Germinal center (tissue), 1 donor: Measurements from ENCODE around the gene TLCD3A.
"Not testable (repeated sequence)": the region's sequence is repeated elsewhere in the genome, so short reads cannot be mapped to it uniquely, and the experiment has no call there.

Experiments used
- DNase-seq: peaks from one replicate; pipeline ENCODE4 v3.0.0; 2012; ENCODE audit warnings: mixed read lengths, low spot score

Gene TLCD3A

DNA sequence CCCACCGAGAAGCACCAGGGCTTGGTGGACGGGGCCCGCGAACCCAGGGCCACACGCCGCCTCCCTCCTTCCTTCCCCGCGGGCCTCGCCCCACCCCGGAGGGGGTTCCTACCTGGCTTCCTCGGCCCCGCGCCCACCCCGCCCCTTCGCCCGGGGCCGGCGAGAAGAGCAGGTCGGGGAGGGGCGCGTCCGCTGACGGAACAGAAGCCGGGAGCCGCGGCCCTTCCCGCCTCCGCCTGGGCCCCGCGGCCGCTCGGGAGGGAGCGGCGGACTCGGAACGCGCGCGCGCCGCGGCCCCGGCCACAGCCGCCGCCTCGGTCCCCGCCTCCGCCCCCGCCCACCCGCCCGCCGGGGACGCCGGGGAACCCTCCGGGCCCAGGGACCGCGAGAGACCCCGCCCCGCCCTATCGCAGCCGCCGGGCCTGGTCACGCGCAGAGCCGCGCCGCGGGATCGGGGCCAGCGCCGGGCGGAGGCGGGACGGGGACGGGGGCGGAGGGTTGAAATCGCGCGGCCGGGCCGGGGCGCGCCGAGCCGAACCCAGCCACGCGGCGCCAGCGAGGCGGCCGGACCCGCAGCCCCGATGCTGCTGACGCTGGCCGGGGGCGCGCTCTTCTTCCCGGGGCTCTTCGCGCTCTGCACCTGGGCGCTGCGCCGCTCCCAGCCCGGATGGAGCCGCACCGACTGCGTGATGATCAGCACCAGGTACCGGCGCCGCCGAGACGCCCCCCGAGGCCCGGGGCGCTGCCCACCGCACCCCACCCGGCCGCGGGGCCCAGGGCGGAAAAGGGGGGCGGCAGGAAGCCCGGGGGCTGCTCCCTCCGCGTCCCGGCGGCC is at the start of gene TLCD3A:
TSS of gene TLCD3A (plus strand) at position 530 of the 835 bp plus-strand sequence. CDS start at position 582, 52 bp downstream.
- peak; percentile 61 for DNase-seq

DNA sequence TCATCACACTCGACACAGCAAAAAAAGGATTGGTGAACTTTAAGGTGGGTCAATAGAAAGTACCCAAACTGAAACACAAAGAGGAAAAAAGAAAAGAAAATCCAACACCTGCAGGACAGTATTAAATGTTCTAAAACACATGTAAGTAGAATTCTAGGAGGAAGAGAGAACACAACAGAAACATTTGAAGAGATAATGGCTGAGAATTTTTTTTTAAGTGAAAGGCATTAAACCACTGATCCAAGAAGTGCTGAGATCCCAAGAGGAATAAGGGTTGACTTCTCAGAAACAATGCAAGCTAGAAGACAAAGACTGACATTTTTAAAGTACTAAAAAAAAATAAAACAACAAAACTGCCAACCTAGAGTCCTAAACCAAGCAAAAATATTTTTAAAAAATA is 49.4 kb upstream of the TLCD3A start:
- no peak for DNase-seq

DNA sequence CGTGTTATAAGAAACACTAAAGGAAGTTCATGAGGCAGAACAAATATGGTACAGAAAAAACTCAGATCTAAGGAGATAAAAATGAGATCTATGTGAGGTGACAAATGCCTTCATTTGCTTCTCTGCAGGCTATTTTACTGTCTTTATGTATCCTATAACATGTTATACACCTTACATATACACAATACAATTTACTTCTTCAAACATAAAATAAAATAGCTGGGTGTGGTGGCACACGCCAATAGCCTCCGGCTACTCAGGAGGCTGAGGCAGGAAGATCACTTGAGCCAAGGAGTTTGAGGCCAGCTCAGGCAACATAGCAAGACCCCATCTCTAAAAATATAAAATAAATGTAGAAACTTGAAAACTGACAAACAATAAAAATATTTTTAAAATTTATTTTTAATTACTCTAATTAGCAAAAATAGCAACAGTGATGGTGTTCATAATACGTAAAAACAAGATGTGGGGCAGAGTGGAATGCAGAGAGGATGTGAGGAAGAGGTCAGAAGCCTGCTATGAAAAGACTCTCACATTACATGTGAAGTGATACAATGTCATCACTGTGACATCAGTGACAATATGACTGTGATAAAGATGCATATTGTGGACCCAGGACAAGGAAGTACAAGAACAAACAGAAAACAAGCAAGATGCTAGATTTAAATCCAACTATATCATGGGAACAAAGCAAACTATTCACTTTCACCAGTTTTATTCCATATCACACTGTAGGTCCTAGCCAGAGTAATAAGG is 48.7 kb upstream of the TLCD3A start:
- no peak for DNase-seq

GRCh38 chr17:685006-685405 is 47.4 kb upstream of the TLCD3A start:
- DNase-seq = no peak

DNA sequence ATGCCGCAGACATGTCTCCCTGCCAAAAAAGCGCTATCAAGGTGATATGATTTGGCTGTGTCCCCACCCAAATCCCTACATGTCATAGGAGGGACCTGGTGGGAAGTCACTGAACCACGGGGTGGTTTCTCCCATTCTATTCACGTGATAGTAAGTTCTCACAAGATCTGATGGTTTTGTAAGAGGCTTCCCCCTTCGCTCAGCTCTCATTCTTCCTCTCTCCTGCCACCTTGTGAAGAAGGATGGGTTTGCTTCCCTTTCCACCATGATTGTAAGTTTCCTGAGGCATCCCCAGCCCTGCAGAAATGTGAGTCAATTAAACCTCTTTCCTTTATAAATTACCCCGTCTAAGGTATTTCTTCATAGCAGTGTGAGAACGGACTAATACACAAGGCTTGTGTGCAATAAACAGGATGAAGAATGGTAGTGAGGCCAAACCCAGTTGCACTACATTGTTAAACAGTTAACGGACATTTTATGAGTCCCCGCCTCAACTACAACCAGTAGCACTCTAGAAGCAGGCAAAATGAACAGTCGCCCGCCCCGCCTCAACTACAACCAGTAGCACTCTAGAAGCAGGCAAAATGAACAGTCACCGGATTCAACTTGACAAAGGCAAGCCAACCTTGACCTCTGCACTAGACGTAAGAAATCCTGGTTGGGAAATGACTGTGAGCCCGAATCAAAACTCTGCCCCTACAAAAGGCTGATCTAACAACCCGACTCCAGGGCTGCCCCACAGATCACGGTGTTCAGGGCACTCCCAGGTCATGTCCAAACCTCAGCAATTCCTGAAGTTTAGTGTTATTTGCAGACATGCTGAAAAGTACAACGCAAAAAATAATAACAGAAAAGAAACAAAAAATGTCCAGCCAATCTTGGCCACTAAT is 44.1 kb upstream of the TLCD3A start:
- no peak for DNase-seq

GRCh38 chr17:689556-690275 is 42.7 kb upstream of the TLCD3A start:
- no peak for DNase-seq

DNA sequence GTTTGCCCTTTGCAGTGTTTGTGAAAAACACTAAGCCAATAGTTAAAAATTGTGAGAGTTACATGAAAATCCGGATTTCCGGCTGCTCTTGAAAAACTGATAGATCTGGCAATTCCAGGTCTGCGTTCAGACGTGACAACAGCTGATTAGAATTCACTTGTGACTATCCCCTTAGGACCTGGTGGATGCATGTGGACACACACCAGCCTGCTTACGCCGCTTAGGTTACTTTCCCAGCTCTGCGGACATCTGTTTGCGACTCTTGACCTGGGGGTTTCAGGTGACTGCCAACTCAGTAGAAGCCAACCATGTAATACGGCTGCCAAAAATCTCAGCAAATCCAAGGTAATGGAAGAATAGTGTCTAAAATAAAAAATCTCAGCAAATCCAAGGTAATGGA is 42.0 kb upstream of the TLCD3A start:
- no peak for DNase-seq

DNA sequence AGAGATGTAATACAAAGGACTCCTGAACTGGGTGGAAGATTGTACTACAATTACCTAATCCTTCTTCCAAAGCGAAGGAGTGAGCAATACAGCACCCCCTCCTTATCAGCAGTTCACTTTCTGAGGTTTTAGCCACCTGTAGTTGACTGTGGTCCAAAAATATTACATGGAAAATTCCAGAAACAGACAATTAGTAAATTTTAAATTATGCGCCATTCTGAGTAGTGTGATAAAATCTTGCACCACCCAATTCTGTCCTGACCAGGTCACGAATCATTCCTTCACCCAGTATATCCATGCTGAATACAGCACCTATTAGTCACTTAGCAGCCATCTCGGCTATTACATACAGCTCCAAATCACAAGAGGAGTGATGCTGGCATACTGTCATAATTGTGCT is 41.0 kb upstream of the TLCD3A start:
- DNase-seq = no peak

DNA sequence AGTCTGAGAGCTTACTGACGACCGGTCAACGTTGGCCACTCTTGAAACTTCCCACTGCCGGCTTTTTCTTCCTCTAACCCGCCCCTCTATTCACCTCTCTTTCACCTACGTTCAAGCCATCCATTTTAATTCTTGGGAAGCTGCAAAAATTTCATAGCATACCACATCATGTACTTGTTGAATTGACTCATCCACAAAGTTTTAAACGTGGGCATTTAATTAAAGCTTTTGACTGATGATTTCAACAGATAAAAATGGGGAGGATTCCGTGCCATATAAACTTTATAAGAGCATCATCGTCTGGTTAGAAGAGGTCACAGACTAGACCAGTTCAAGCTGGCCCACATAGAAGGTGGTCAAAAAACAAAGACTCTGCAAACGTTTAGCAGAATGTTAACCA is 40.3 kb upstream of the TLCD3A start:
- DNase-seq = no peak

DNA sequence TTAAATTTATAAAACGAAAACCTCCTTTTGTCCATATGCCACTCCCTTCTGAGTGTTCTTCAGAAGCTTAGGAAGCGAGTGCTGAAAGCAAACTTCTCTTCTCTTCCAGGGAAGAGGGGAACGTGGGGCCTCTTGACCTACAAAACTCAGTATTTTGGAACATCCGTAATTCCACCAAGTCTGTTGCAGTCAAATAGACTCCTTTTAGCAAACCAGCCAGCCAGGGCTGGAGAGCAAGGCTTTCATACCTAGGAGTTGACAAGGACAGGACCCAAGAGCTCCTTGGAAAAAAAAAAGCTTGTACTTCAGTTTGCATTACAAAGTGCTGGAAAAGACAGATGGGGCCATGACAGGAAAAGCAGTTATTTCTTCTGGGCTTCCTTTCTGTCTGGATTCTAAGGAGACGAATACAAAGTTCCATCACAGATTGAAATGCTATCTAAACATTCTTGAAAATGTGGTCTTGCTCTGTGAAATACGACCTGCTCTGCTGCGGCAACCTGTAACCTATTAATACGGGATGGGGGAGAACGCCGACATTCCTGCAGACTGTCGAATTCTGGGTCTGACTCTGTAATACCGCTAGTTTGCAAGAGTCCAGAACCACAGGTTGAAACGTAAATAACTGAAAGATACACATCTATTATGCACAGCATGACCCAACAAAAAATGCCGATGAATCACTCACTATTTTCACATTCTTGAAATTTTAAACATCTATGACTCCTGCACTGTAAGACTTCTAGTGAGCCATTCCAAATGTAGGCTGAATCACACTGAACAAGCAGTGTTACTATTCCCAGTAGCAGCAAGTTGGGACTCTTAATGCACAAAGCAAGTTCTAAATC is 38.4 kb upstream of the TLCD3A start:
- no peak for DNase-seq

- no peak for DNase-seq
Observed at GRCh38 chr17:696369-696768, 36.0 kb upstream of the TLCD3A start.

GRCh38 chr17:697682-698081 is 34.7 kb upstream of the TLCD3A start:
- DNase-seq = no peak

DNA sequence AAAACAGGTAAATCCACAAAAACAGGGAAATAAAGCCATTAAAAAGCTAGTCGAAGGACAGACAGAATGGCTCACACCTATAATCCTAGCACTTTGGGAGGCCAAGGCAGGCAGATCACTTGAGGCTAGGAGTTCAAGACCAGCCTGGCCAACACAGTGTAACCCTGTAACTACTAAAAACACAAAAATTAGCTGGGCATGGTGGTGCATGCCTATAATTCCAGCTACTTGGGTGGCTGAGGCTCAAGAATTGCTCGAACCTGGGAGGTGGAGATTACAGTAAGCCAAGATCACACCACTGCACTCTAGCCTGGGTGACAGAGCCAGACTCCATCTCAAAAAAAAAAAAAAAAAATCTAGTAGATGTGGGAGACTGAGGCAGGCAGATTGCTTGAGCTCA is 34.3 kb upstream of the TLCD3A start:
- DNase-seq = not testable (repeated sequence)

GRCh38 chr17:699345-699744 is 33.1 kb upstream of the TLCD3A start:
- DNase-seq = no peak

DNA sequence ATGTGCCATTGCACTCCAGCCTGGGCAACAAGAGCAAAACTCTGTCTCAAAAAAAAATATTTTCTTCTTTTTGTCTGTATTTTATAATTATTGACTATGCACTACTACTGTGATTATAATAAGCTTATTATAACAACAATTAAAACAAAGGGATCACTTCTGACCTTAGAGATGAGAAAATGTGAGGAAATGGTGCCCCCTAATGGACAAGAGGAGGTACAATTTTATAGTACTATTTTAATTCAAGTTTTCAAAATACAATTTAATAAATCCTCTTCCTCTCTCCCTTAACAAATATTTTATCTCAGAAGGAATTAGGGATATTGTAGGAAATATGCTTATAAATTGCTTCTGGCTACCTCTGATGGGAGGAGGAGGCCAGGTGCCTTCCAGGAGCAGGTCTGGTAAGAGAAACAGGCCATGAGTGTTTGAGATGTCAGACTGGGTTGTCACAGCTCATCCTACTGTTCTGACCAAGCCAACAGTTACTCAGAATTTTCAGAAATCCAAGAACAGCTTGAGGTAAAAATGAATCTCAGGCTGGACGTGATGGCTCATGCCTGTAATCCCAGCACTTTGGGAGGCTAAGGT is 31.8 kb upstream of the TLCD3A start:
- peak; percentile 66 for DNase-seq

- DNase-seq = no peak
Observed at GRCh38 chr17:703081-703875, 29.1 kb upstream of the TLCD3A start.

DNA sequence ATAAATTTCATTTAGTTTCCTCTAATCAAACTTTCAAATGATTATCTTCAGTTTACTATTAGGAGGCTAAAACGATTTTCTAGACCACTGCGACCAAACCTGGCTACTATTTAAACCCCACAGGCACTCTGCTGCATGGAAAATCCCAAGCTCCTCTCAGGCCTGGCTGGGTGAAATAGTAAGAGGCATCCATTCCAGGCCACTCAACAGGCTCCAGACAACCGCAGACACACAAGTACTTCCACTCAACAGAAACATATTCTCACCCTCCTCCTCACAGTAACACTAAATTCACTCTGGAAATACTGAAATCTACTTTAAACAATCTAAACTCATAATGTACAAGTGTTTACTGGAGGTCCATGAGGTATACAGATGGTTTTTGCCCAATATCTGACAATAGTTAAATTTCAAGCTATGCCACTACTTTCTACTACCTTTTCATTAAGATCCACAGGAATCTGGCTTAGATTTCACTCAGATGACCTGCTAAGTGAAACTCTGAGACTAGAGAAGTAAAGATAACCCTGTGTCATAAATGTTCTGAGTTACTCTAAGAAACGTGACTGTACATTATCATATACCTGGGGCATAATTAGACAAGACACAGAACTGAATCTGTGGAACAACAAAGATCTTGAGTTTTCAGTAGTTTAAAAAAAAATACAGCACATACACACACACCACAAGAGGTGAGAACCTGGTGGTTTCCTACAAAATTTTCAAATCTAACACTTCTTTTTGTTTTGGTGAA is 28.1 kb upstream of the TLCD3A start:
- no peak for DNase-seq

GRCh38 chr17:705011-705410 is 27.4 kb upstream of the TLCD3A start:
- no peak for DNase-seq

DNA sequence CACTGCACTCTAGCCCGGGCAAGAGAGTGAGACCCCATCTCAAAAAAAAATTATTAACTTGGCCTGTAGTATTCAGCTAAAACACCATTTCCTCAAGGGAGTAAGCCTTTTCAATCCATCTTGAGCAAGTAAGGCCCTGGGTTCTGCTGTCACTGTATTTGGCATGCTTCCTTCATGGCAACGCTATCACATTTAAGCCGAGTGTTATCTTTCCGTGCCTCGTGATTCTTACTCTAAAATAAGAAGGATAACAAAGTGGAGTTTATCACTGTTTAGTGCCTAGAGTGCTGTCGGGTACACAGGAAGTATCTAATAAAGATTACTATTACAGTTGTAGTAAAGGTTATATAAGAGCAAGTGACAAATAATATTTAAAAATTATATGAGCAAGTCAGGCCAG is 26.5 kb upstream of the TLCD3A start:
- DNase-seq = no peak
